GM12878 (cell line): ENCODE data around the gene RBP3. TPM values are rescaled to one million over a fixed set of nuclear protein-coding genes. Genes with fewer than 3 reads are reported as not detected.

Source experiments
- ATAC-seq: fragments of 200-7000 bp; cut with Tn5 transposase; 3 replicates; pipeline ENCODE4 v1.9.1; 2020; ENCODE audit warnings: mild to moderate bottlenecking, moderate library complexity
- BruUV-seq: library from RNA; stranded (reverse); fragments of 400-500 nt; replicated peaks from 2 replicates; lab custom pipeline; 2021; lab: Mats Ljungman, UMichigan
- CTCF ChIA-PET: fragments of 300-600 bp; sonication (Branson Sonifier 250); formaldehyde crosslinking; extraction: SDS; loops from one replicate; lab custom pipeline; 2021; ENCODE audit warnings: inconsistent platforms; lab: Yijun Ruan, JAX
- POLR2A ChIA-PET: fragments of 350-600 bp; formaldehyde crosslinking; extraction: SDS; loops from one replicate; lab custom pipeline; 2021; ENCODE audit warnings: inconsistent platforms; lab: Charles Lee
- RAD21 ChIA-PET: fragments of 300-600 bp; sonication (Branson Sonifier 250); formaldehyde crosslinking; loops from one replicate; lab custom pipeline; 2023; ENCODE audit warnings: antibody characterized with exemption; ENCODE audit not compliant: unreplicated experiment; lab: Charles Lee
- SMC1A ChIA-PET: fragments of 300-600 bp; sonication (Branson Sonifier 250); formaldehyde crosslinking; loops from one replicate; lab custom pipeline; 2023; ENCODE audit not compliant: unreplicated experiment, uncharacterized antibody; lab: Charles Lee
- DNase-seq: peaks from one replicate; pipeline ENCODE4 v3.0.0-alpha.2; 2011; ENCODE audit warnings: low read depth, low spot score
- FAIRE-seq: peaks from 3 replicates; lab custom pipeline; 2011; peaks lifted over from hg19 to GRCh38; lab: Jason Lieb, UNC
- H2AFZ ChIP-seq: 2 replicates; pipeline ENCODE4 v1.6.0; 2011; ENCODE audit warnings: low read depth, low read length, control low read depth; ENCODE audit not compliant: control insufficient read depth
- H3K27ac ChIP-seq: 2 replicates; pipeline ENCODE4 v1.5.1; 2011; ENCODE audit warnings: control low read depth; ENCODE audit not compliant: control insufficient read depth, insufficient read depth
- H3K27me3 ChIP-seq, 2 experiments: replicated peaks in 1 of 2; 2 replicates each; pipeline versions ENCODE4 v1.6.0 to v1.6.1; 2011; ENCODE audit warnings: low read length in 1 of 2; ENCODE audit not compliant: control insufficient read depth in 2 of 2, insufficient read depth in 2 of 2
- H3K36me3 ChIP-seq, 2 experiments: 2 replicates each; pipeline ENCODE4 v1.5.1; 2011; ENCODE audit warnings: low read length in 1 of 2; ENCODE audit not compliant: control insufficient read depth in 2 of 2, insufficient read depth in 2 of 2
- H3K4me1 ChIP-seq: 2 replicates; pipeline ENCODE4 v1.6.1; 2011; ENCODE audit warnings: mild to moderate bottlenecking, low read length, moderate library complexity, mixed read lengths; ENCODE audit not compliant: control insufficient read depth, insufficient read depth
- H3K4me2 ChIP-seq: 2 replicates; pipeline ENCODE4 v1.6.0; 2011; ENCODE audit warnings: control low read depth; ENCODE audit not compliant: control insufficient read depth, insufficient read depth
- H3K4me3 ChIP-seq: fragments of 200-600 bp; sonication (generic); 2 replicates; pipeline ENCODE4 v1.5.1; 2016
- H3K79me2 ChIP-seq: 2 replicates; pipeline ENCODE4 v1.6.0; 2011; ENCODE audit warnings: low read length; ENCODE audit not compliant: control insufficient read depth, insufficient read depth
- H3K9ac ChIP-seq: 2 replicates; pipeline ENCODE4 v1.8.0; 2011; ENCODE audit warnings: low read length, control low read depth, mixed read lengths; ENCODE audit not compliant: control insufficient read depth, insufficient read depth
- H3K9me3 ChIP-seq: replicated peaks from 3 replicates; pipeline ENCODE4 v1.5.1; 2011; ENCODE audit warnings: mild to moderate bottlenecking, low read length; ENCODE audit not compliant: control insufficient read depth, insufficient read depth
- H4K20me1 ChIP-seq: 2 replicates; pipeline ENCODE4 v1.6.0; 2011; ENCODE audit not compliant: control insufficient read depth, insufficient read depth
- CBX5 ChIP-seq: sonication (generic); IDR thresholded peaks from 2 replicates; pipeline ENCODE4 v1.6.1; 2016; ENCODE audit warnings: low read depth, moderate library complexity, mild to moderate bottlenecking, inconsistent platforms
- EED ChIP-seq: sonication (generic); IDR thresholded peaks from 2 replicates; pipeline ENCODE4 v1.6.1; 2016; ENCODE audit warnings: antibody characterized with exemption, low read depth
- EGR1 ChIP-seq, 2 experiments: IDR thresholded peaks; 1 replicate in 1 of 2; 2 replicates in 1 of 2; pipeline ENCODE4 v1.6.1; 2011 to 2012; ENCODE audit warnings: low read depth in 2 of 2, low read length in 2 of 2, borderline replicate concordance in 1 of 2, mild to moderate bottlenecking in 1 of 2, moderate library complexity in 1 of 2
- HDAC6 ChIP-seq: fragments of 200-600 bp; sonication (generic); IDR thresholded peaks from one replicate; pipeline ENCODE4 v1.8.0; 2017; ENCODE audit warnings: antibody characterized with exemption; ENCODE audit not compliant: unreplicated experiment
- MYC ChIP-seq: IDR thresholded peaks from 2 replicates; pipeline ENCODE4 v1.6.1; 2011; ENCODE audit warnings: mild to moderate bottlenecking, low read length, moderate library complexity, inconsistent platforms; ENCODE audit not compliant: insufficient read depth, insufficient replicate concordance, insufficient read length, severe bottlenecking
- RAD21 ChIP-seq: IDR thresholded peaks from 2 replicates; pipeline ENCODE4 v1.6.1; 2011; ENCODE audit warnings: mild to moderate bottlenecking, low read depth, low read length, moderate library complexity; ENCODE audit not compliant: insufficient read depth
- RAD51 ChIP-seq: fragments of 450-650 bp; IDR thresholded peaks from 2 replicates; pipeline ENCODE4 v1.6.1; 2016; ENCODE audit warnings: moderate library complexity, mild to moderate bottlenecking, inconsistent platforms
- RFX5 ChIP-seq: IDR thresholded peaks from 2 replicates; pipeline ENCODE4 v1.6.1; 2011; ENCODE audit warnings: low read depth, low read length, improper control_type of control experiment
- TAF1 ChIP-seq: IDR thresholded peaks from 2 replicates; pipeline ENCODE4 v1.6.1; 2011; ENCODE audit warnings: mild to moderate bottlenecking, low read depth, low read length, borderline replicate concordance
- ZNF274 ChIP-seq: IDR thresholded peaks from one replicate; pipeline ENCODE4 v1.8.0; 2011; ENCODE audit not compliant: insufficient read length, insufficient read depth
- WGBS: methylation state at CpG from one replicate; pipeline ENCODE4 v1.1.6; 2016; ENCODE audit warnings: low lambda C conversion rate; ENCODE audit not compliant: insufficient replicate concordance, insufficient coverage; ENCODE audit errors: missing lambda C conversion rate; 5-methylcytosine and 5-hydroxymethylcytosine counted together
- in situ Hi-C: fragments of 300-500 bp; cut with MboI; formaldehyde crosslinking; loops from 9 replicates; pipeline ENCODE4 v1.14.3; 2018; ENCODE audit warnings: mixed read lengths
- intact Hi-C: fragments of 100-400 bp; cut with micrococcal nuclease; formaldehyde crosslinking; loops from one replicate; pipeline ENCODE4 v1.14.2; 2022; ENCODE audit not compliant: unreplicated experiment
- polyA plus RNA-seq, 11 experiments: library from polyadenylated mRNA; depleted of rRNA in 4 of 11; unstranded in 6 of 11; stranded (reverse) in 5 of 11; fragments of >200 nt; fragmentation: Nextera tagmentation in 4 of 11; fragmentation: Illumina TruSeq in 1 of 11; extraction: Ambion mirVana in 4 of 11; extraction: Trizol in 1 of 11; gene quantifications; 1 replicate in 1 of 11; 2 replicates in 10 of 11; pipeline versions ENCODE4 v1.2.1 to v1.2.3, GENCODE V29; 2011 to 2016; ENCODE audit warnings: inconsistent platforms in 2 of 11, missing spikeins in 2 of 11, low read depth in 1 of 11
- total RNA-seq, 4 experiments: library from RNA; depleted of rRNA in 3 of 4; stranded (reverse); fragments of >200 nt in 3 of 4; fragmentation: Illumina TruSeq in 1 of 4; extraction: Trizol in 1 of 4; gene quantifications; 2 replicates each; pipeline versions ENCODE4 v1.2.1 to v1.2.3, GENCODE V29; 2013 to 2021
- TF ChIP-seq, protein P1 (sequence below): fragments of 450-650 bp; formaldehyde crosslinking; IDR thresholded peaks from 2 replicates; pipeline ENCODE4 v1.4.0; 2022; ENCODE audit warnings: mild to moderate bottlenecking, moderate library complexity
- TF ChIP-seq, protein P2 (sequence below): IDR thresholded peaks from 2 replicates; pipeline ENCODE4 v1.6.1; 2011; ENCODE audit warnings: borderline replicate concordance, low read depth, mild to moderate bottlenecking, moderate library complexity, mixed read lengths, low read length; ENCODE audit not compliant: insufficient read depth; ENCODE audit errors: extremely low read length
- TF ChIP-seq, protein P3 (sequence below): IDR thresholded peaks from 2 replicates; pipeline ENCODE4 v1.6.1; 2012; ENCODE audit warnings: low read depth, low read length, improper control_type of control experiment
- TF ChIP-seq, protein P4 (sequence below), 3 experiments: IDR thresholded peaks in 2 of 3; conservative IDR thresholded peaks in 1 of 3; 2 replicates each; pipeline ENCODE4 v1.5.1; 2011; ENCODE audit warnings: low read depth in 3 of 3, low read length in 3 of 3, mild to moderate bottlenecking in 3 of 3, control low read depth in 2 of 3, moderate library complexity in 2 of 3, inconsistent platforms in 1 of 3, mixed read lengths in 1 of 3; ENCODE audit not compliant: control insufficient read depth in 2 of 3, insufficient read depth in 1 of 3; ENCODE audit errors: extremely low read depth in 1 of 3

Gene RBP3
- total and polyA plus RNA-seq, 10 of the 15 experiments (the other 5 are each of a cell fraction or from before 2014, with no cell fraction given) = not detected

DNA sequence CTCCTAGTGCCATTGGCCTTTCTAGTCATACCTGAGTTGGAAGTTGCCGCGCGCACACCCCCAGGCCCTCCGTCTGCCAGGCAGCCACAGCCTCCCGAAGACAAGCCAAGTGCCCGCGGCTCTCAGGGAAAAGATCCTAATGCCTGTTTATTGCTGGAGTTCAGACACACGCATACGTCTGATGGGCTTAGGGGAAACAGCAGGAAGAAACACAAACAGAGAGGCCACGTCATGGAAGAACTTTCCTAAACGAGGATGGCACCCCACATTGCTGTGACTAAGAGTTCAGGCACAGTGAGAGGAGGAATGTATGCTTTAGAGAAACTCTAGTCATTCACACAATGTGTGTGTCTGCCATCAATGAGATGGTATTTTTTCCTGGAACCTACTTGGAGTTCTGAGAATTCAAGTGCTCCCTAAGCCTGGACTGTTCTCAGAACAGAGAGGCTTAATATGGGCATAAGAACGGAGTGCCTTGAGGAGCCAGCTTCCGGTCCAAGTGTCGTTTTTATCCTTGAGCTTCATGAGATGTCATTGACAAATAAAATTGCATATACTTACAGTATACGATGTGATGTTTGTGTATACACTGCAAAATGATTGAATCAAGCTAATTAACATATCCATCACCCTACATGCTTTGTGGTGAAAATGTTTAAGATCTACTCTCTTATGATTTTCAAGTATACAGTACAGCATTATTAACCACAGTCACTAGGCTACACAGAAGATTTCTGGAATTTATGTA lies 11.6 kb upstream of the RBP3 start (continued):
- TF ChIP-seq RAD21 (no peak), CBX5 (no peak)
- TF ChIP-seq, all 136 proteins: peak for 0

DNA sequence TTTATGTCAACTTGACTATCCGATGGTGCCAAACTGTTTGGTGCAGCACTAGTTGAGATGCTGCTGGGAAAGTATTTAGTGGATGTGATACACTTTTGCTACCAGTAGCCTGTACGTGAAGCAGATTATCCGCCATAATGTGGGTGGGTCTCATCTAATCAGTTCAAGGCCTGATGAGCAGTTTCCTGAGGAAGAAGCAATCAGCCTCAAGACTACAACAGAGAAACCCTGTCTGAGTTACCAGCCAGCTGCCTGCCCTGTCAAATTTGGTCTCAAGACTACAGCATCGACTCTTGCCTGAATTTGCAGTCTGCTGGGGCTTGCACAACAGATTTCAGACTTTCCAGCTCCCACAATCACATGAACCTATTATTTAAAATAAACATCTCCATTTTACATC lies 10.9 kb upstream of the RBP3 start:
- Histone ChIP-seq H3K79me2 (no peaks in the 10 kb centered on the region), H2AFZ (no peak overlapping the region), H3K9me3 (no peaks in the 10 kb centered on the region), H3K4me3 (no peak overlapping the region), H4K20me1 (no peaks in the 10 kb centered on the region), H3K9ac (no peak overlapping the region), H3K4me1 (no peaks in the 10 kb centered on the region), H3K27ac (no peak overlapping the region), H3K4me2 (no peak overlapping the region), H3K27me3 (no peaks in the 10 kb centered on the region; a peak in 2 of 4 replicates), H3K36me3 (no peaks in the 10 kb centered on the region)
- FAIRE-seq = no peak
- ChIA-PET RAD21 (no interaction called here), SMC1A (no interaction called here), POLR2A (no interaction called here), CTCF (no interaction called here)
- no peak for DNase-seq
- 20% methylated on average over 4 of the region's 4 CpGs for WGBS
- BruUV-seq = no TSS peak
- no peak for ATAC-seq
- intact Hi-C loops (no loop called here), in situ Hi-C loops (no loop called here)
- TF ChIP-seq RAD51 (no peak), RFX5 (no peak), ZNF274 (no peak), TAF1 (no peak), CBX5 (no peak), EGR1 (IDR thresholded peaks at IDR 0.05; ENCODE audit: borderline replicate concordance in 1 of 2, low read depth in 2 of 2, low read length in 2 of 2) (no peak), EED (no peak), MYC (no peak), HDAC6 (no peak)
- TF ChIP-seq, protein P1, sequence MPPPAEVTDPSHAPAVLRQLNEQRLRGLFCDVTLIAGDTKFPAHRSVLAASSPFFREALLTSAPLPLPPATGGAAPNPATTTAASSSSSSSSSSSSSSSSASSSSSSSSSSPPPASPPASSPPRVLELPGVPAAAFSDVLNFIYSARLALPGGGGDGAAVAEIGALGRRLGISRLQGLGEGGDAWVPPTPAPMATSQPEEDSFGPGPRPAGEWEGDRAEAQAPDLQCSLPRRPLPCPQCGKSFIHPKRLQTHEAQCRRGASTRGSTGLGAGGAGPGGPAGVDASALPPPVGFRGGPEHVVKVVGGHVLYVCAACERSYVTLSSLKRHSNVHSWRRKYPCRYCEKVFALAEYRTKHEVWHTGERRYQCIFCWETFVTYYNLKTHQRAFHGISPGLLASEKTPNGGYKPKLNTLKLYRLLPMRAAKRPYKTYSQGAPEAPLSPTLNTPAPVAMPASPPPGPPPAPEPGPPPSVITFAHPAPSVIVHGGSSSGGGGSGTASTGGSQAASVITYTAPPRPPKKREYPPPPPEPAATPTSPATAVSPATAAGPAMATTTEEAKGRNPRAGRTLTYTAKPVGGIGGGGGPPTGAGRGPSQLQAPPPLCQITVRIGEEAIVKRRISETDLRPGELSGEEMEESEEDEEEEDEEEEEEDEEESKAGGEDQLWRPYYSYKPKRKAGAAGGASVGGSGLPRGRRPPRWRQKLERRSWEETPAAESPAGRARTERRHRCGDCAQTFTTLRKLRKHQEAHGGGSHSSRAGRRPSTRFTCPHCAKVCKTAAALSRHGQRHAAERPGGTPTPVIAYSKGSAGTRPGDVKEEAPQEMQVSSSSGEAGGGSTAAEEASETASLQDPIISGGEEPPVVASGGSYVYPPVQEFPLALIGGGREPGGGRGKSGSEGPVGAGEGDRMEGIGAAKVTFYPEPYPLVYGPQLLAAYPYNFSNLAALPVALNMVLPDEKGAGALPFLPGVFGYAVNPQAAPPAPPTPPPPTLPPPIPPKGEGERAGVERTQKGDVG (CRISPR knock-in tag) = no peak
- TF ChIP-seq, protein P2, sequence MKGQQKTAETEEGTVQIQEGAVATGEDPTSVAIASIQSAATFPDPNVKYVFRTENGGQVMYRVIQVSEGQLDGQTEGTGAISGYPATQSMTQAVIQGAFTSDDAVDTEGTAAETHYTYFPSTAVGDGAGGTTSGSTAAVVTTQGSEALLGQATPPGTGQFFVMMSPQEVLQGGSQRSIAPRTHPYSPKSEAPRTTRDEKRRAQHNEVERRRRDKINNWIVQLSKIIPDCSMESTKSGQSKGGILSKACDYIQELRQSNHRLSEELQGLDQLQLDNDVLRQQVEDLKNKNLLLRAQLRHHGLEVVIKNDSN = no peak
- TF ChIP-seq, protein P3, sequence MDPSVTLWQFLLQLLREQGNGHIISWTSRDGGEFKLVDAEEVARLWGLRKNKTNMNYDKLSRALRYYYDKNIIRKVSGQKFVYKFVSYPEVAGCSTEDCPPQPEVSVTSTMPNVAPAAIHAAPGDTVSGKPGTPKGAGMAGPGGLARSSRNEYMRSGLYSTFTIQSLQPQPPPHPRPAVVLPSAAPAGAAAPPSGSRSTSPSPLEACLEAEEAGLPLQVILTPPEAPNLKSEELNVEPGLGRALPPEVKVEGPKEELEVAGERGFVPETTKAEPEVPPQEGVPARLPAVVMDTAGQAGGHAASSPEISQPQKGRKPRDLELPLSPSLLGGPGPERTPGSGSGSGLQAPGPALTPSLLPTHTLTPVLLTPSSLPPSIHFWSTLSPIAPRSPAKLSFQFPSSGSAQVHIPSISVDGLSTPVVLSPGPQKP = no peak
- TF ChIP-seq, protein P4, sequence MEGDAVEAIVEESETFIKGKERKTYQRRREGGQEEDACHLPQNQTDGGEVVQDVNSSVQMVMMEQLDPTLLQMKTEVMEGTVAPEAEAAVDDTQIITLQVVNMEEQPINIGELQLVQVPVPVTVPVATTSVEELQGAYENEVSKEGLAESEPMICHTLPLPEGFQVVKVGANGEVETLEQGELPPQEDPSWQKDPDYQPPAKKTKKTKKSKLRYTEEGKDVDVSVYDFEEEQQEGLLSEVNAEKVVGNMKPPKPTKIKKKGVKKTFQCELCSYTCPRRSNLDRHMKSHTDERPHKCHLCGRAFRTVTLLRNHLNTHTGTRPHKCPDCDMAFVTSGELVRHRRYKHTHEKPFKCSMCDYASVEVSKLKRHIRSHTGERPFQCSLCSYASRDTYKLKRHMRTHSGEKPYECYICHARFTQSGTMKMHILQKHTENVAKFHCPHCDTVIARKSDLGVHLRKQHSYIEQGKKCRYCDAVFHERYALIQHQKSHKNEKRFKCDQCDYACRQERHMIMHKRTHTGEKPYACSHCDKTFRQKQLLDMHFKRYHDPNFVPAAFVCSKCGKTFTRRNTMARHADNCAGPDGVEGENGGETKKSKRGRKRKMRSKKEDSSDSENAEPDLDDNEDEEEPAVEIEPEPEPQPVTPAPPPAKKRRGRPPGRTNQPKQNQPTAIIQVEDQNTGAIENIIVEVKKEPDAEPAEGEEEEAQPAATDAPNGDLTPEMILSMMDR (IDR thresholded peaks at IDR 0.05 in 2 of 3, conservative IDR thresholded peaks at IDR 0.05 in 1 of 3; ENCODE audit: control insufficient read depth in 2 of 3, extremely low read depth in 1 of 3, insufficient read depth in 1 of 3, low read depth in 3 of 3, low read length in 3 of 3) = no peak
